Choroid plexus epithelial cell (primary cell): Measurements from ENCODE around the gene CCR4.

Experiments
- DNase-seq: peaks from one replicate; pipeline ENCODE4 v3.0.0-alpha.2; 2010; ENCODE audit warnings: low read depth
- H3K4me3 ChIP-seq: 2 replicates; pipeline ENCODE4 v1.5.1; 2011; ENCODE audit warnings: low read depth, mild to moderate bottlenecking, control low read depth, low read length, moderate library complexity
- CTCF ChIP-seq: conservative IDR thresholded peaks from 2 replicates; pipeline ENCODE4 v1.5.1; 2011; ENCODE audit warnings: low read depth, mild to moderate bottlenecking, control low read depth, inconsistent platforms, low read length, moderate library complexity

Gene CCR4

GRCh38 chr3:33001889-33002288 is 50.4 kb downstream of the CCR4 start:
- no peak overlapping the region for H3K4me3 ChIP-seq
- no peak for TF ChIP-seq CTCF
- peak; percentile 41 for DNase-seq

GRCh38 chr3:33003308-33003707 is 51.9 kb downstream of the CCR4 start:
- no peak for TF ChIP-seq CTCF
- no peak for DNase-seq
- no peak overlapping the region for H3K4me3 ChIP-seq

- H3K4me3 ChIP-seq = no peak overlapping the region
- TF ChIP-seq CTCF = no peak
- no peak for DNase-seq
Observed at GRCh38 chr3:33004205-33004604, 52.8 kb downstream of the CCR4 start.

GRCh38 chr3:33004961-33005360 is 53.5 kb downstream of the CCR4 start:
- DNase-seq = no peak
- no peak overlapping the region for H3K4me3 ChIP-seq
- TF ChIP-seq CTCF = no peak
